NCI-H526 (cell line): ENCODE measurements around the gene IGFLR1.

Experiments used
- DNase-seq, 2 experiments: peaks; one replicate each; lab custom pipeline; 2025; lab: John Stamatoyannopoulos, UW

IGFLR1 gene

DNA sequence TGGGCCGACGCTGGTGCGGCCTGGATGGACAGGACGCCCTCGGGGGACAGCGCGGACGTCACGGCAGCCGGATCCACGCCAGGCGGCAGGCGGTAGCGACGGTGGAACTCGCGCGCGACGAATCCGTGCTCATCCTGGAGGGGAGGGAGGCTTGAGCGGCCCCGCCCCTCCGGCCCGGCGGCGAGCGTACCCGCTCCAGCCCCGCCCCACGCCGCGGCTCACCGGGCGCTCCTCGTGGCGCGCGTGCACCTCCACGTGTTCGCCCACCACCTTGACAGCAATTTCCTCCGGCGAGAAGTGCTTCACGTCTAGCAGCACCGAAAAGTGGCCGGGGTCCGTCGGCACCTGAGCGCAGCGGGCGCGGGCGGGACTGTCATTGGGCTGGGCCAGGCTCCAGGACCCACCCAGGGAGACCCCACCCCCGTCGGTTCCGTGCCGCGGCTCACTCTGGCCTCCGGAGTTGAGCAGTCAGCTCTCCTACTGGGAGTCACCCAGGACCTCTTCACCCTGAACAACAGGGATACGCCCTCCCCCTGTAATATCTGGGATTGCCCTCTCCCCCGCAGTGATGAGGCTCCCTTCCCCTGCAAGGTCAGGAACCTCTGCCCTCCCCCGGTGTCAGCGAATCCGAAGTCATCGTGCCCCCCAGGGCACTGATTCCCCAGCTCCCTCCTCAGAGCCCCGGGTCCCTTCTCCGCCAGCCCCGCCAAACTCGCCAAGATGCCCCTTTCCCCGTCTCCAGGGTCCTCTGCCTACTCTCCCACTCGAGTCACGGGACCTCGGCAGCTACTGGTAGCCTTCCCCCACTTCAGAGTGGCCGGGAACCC lies 13.5 kb upstream of the IGFLR1 start:
- DNase-seq, result no peak

DNA sequence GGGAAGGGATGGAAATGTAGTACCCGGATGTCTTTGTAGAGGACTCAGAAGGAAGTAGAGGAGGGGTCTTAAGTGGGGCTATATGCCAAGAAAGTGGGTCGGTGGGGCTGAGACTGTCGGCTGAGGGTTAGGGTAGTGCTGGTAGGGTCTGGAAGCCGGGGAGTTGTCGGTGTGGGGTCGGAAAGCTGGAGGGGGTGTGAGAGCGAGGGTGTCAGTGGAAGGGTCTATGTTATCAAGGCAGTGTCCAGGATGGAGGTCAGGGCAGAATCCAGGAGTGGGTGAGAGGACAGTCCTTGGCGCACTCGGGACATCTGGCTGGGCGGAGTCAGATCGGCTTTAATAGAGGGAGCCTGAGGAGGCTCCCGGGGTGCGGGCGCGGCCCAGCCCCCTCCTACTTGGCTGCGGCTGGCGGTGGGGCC lies 12.9 kb upstream of the IGFLR1 start:
- DNase-seq, result no peak

DNA sequence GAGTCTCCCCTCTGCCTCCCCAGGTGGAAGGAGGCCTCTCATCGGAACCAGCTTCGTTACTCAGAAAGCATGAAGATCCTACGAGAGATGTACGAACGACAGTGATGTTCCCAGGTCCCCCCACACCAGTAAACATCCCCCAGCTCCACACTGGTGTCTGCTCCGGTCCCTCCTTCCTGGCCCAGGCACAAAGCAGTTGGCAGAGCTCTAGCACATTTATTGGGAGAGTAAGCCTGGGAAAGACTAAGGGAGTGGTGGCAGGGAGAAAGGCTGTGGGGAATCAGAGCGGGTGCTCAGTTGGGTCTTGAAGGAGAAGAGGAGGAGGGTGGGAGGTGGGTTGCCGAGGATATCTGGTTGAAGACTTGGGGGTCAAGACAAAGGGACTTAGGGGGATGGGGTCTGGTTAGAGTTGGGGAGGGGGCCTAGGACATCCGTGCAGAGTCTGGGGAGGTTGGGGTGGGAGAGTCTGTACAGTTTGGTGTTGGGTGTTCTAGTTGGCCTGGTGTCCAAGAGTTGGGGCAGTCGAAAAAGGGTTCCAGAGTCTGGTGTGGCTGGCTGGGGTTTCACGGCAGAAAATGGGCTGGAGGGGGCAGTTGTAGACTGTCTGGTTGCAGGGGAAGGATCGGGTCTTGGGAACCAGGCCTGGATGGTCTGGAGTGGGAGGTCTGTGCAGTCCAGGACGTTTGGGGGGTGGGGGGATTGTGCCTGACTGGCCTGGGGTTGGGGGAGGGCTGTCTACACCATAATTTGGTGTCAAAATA lies 12.3 kb upstream of the IGFLR1 start:
- no peak for DNase-seq

DNA sequence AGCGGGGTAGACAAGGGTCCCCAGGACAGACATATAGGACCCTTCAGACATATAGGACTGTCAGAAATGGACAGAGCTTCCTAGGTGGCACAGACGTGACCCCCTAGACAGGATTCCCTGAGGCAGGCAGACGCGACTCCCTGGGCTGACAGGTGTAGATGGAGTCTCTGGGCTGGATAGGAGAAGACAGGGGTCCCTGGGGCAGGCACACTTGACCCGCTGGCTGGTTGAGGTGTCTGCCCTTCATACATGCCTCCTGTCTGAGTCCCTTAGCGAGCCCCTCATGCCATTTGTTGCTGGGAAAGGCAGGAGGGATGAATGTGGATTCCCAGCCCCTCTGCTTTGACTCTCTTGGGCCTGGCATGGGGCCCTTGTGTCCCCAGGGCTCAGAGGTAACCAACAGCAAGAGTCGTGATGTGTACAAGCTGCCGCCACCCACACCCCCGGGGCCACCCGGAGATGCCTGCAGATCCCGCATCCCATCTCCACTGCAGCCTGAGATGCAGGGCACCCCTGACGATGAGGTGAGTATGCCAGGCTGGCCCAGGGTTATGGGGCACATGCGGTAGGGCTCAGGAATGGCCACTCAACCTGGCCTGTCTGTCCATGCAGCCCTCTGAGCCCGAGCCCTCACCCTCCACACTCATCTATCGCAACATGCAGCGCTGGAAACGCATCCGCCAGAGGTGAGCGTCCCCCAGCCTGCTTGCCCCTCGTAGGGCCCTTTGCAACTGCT lies 11.6 kb upstream of the IGFLR1 start:
- DNase-seq, result no peak

DNA sequence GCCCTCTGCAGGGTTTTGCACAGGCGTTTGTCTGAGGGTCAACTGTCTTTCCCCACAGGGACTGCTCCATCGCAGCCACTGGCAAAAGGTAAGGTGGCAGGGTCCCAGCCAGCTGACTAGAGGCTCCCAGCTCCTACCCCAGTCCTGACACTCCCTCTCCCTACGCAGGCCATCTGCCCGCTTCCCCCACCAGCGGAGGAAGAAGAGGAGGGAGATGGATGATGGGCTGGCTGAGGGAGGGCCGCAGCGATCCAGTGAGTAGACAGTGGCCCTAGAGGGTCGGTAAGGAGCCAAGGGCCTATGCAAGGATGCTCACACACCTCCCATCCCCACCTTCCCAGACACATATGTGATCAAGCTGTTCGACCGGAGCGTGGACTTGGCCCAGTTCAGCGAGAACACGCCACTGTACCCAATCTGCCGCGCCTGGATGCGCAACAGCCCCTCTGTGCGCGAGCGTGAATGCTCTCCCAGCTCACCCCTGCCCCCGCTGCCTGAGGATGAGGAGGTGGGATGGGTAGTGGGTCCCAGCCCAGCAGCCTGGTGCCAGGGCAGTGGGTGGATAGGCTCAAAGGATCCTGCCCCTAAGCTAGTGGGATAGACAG lies 10.6 kb upstream of the IGFLR1 start:
- DNase-seq, result no peak

DNA sequence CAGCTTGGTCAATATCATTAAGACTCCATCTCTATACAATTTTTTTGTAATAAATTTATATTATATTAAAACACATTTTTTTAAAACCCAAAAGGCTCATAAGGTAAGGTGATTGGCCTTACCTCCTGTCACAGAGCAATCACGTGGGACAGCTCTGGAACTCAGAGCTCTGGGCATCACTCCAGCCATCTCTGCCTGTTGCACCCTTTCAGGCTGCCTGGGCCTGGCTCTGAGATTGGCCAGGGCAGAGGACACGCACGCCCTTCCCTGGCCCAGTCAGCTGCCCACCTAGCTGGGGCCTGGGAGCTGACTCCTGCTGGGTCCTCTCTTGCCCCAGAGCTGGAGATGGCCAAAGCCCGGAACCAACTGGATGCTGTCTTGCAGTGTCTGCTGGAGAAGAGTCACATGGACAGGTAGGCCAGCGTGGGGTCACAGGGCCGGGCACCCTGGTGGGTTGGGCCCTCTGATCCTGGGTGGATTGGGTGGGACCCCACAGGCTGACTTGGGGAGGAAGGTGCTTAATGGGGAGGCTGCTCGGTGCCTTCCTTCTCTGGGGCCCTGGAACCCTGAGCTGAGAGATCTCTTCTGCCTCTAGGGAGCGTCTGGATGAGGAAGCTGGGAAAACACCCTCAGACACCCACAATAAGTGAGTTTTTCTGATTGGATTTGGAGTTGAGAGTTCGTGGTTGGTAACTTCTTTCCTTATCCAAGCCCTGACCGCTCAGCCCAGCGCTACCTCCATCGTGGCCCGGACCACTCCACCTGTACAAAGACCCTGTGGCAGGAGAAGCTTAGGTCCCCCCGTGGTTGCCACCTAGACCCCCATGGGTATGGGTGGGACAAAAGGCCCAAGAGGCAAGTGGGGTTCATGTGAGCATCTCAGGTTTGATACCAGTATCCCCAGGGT lies 9.8 kb upstream of the IGFLR1 start:
- DNase-seq, result no peak

DNA sequence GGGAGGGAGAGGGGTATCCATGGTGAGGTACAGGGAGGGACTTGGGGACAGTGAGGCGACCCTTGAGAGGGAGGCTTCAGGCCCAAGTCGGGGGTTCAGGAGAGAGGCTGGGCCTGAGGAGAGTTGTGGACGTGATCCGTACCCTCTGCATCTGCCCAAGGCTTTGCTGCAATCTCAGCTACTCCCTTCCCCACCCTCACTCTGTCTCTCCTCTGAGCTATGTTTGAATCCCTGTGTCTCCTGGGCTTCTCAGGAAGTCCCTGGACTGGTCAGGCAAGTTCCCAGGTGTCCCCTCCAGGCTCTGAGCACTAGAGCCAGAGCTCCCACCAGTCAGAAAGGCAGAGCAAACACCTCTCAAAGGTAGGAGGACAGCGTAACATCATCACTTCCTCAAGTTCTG lies 7.9 kb upstream of the IGFLR1 start:
- DNase-seq, result no peak

DNA sequence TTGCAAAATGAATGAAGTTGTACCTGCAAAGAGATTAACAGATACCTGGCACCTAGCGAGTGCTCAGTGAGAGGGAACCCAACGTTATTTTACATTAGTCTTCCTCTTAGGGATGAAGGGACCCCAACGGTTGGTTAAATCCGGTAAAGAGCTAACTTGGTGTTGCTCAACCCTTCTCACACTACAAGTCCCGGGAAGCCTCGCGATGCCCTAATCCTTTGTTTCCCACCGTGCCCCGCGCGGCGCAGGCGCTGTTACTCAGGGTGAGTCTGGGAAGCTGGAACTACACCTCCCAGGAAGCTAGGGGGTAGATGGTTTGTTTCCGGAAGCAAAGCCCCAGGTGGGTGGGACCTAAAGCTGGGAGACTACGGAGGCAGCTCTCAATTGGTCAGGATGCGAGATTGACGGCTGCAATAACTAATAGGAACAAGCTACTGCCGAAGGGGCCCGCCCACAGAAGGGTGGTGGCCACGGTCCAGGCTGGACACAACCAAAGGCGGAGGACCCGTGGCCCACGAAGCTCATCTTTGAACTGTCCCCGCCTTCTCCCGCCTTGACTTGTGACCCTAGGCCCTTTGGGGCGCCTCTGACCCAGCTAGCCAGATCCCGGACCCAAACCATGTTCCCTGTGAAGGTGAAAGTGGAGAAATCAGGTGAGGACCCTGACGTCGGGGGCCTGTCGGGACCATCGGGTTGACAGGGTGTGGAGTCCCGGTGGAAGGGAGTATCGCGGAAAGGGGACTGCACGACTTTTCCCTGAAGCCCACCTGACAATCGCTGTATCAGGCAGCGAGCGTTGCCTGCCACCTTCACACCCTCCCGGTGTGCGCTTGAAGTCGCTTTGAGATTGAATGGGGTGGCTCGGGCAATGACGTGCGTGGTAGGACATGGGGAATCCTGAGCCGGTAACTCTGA lies 6.1 kb upstream of the IGFLR1 start, which contains the start of gene LIN37:
TSS of gene LIN37 (plus strand) at position 471 of the 915 bp plus-strand sequence. CDS start at position 620, 149 bp downstream.
- peak; percentile 100 for DNase-seq

DNA sequence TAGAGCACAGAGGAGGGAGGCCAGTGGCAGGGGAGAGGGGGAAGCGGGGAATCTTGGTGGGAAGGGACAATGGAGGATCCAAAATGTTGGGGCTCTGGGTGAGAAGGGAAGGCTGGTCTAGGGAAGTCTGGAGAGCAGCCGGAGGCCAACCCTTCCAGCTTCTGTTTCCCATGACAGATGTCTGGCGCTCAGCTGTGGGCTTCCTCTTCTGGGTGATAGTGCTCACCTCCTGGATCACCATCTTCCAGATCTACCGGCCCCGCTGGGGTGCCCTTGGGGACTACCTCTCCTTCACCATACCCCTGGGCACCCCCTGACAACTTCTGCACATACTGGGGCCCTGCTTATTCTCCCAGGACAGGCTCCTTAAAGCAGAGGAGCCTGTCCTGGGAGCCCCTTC lies 4.3 kb upstream of the IGFLR1 start:
- no peak for DNase-seq

DNA sequence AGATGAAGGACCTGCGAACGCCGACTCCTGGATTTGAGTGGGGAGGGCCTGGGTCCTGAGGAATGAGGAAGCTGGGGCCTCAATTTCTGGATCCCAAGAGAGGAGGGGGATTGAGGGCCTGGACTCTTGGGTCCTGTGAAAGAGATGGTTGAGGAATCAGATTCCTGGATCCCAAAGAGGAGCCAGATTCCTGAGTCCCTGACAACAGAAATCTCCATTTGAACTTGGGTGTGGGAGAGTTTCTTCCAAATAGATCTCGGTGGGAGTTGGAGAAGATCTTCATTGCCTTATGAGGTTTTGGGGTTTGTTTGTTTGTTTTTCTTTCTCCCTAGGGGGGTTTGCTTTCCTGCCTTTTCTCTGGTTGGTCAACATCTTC lies 3.8 kb upstream of the IGFLR1 start:
- no peak for DNase-seq

DNA sequence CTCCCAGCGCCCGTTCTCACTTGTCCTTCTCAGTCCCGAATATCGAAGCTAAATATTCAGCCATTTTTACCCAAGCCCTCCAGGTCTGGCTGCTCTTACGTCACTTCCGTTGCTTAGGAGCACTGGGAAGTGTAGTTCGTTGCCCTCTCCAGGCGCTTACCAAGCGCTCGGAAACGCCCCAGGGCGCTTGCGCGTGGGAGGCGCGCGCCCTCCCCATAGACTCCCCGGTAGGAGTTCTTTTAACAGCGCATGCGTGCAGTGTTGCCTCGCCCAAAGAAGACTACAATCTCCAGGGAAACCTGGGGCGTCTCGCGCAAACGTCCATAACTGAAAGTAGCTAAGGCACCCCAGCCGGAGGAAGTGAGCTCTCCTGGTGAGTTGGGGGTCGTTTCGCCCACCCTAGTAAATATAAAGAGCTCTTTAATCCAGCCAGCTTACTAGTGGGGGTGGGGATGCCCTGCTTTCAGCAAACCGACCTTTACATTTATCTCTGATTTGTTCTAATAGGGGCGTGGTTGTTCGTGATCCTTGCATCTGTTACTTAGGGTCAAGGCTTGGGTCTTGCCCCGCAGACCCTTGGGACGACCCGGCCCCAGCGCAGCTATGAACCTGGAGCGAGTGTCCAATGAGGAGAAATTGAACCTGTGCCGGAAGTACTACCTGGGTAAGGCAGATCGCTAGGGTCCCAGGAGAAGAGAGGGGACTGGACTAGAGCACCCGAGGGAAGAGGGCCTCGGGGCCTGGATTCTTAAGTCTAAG lies 3.3 kb upstream of the IGFLR1 start, which contains the start of the genes PSENEN and U2AF1L4:
TSS of gene PSENEN (plus strand) at position 324 of the 759 bp plus-strand sequence. CDS start at position 604, 280 bp downstream.
TSS of gene U2AF1L4 (minus strand) at position 91 of the 759 bp plus-strand sequence. CDS start at position 64, 27 bp downstream.
- peak; percentile 99 to 100 for DNase-seq

DNA sequence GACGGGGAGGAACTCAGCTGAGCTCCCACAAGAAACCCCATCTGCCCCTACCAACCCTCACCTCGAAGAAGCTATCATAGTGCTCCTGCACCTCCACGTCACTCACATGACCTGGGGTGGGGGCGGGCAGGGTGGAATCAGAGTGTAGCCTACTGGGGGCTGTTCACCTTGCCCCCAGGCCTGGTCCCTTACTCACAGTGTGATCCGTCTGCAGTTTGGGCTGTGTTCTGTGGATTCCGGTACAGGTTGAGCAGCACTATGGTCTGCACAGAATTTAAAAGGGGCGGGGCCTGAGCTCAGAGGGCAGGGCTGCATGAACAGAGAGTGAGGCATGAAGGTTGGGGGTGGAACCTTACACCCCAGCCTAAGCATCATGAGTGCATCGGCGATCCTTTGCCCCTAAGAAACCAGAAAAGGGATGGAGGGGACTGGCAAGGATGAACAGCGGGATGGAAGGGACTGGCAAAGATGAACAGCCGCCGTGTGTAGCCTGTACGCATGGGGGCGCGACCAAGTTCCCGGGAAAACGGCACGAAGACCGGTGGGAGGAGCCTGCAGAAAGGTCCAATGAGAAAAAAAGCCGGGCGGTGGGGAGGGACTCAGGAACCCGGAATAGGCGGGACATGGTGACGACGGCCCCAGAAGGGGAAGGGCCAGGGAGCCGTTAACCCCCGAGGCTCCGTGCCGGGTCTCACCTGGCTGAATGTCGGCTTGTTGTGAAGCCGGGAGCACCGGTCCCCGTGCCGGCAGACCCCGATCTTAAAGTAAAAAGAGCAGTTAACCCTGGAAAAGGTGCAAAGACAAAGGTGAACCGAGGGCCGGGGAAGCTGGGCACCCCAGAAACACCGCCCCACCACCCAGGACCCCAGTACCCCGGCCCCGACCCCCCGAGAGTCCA lies 2.4 kb upstream of the IGFLR1 start:
- peak; percentile 98 to 100 for DNase-seq

DNA sequence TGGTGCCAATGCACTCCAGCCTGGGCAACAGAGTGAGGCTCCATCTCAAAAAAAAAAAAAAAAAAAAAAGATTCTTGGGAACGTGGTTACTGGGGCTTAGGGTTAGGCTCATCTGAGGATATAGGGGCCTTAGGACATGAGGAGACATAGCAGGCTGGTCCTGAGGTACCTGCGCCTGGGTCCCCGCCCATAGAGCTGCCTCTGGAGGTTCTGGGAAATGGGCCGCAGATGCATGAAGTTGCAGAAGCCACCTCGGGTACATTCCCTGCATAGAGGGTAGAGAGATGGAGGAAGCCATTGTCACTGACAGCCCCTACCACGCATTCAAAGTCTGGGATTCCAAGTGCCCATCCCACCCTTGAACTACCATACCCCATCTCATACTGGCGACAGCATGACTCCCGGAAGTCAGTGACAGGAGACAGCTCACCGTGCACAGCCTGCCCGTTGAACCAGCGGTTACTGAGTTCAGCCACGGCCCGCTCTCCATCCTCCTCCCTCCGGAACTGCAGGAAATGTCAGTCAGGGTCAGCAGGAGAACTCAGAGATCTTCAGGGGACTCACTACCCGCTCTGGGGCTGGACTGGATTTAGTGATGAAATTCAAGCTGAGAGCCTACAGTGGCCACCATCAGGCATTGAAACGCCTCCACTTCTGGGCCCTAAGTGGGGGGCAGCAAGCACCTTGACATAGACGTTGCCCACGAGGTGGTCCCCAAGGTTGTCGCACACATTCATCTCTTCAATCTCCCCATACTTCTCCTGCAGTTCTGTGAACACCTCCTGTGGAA lies 1.6 kb upstream of the IGFLR1 start:
- DNase-seq, result no peak

DNA sequence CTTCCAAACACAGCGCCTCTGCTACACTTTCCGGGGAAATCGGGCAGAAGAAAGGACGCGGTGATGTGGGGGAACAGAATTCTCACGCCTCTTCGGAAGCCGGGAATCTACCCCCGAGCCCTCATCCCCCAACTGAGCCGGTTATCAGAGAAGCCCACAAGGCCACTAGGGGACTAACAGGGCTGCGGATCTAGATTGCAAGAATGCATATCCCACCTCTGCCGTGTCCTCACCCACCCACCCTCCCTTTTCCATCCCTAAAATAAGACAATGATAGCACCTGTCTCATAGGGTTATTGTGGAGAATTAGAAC lies 1.1 kb downstream of the IGFLR1 start:
- no peak for DNase-seq

DNA sequence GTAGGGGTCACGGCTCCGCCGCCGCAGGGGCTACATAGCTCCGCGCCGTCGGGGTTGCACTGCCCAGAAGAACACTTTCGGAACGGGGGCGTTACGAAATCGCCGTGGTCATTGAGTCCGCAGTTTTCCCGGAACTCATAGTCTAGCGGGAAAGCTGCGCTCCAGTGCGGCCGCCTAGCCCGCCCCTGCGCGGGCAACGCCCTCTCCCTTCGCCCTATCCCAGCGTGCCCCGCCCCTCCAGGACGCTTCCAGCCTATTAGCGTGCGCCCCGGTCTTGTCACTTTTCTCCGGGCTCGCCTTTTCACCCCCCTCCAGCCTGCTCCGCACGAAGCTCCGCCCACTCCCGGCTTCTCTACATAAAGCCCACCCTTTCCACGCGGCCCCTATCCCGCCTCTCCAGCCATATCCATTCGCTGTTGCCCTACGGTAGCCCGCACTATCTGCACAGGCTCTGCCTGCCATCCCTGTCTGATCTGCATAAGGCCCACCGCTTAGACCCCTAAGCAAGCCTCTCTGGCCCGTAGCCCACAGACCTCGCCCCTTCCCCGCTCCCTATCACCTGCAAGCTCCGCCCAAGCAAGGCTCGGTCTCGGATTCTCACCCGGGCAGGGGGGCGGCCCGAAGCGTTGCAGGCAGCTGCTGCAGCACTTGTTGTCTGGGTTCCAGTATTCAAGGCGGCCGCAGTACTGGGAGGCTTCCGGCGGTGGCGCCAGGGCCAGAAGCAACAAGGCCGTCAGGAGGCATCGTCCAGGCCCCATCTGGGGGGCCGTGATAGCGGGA lies 1.6 kb downstream of the IGFLR1 start:
- peak; percentile 99 to 100 for DNase-seq

DNA sequence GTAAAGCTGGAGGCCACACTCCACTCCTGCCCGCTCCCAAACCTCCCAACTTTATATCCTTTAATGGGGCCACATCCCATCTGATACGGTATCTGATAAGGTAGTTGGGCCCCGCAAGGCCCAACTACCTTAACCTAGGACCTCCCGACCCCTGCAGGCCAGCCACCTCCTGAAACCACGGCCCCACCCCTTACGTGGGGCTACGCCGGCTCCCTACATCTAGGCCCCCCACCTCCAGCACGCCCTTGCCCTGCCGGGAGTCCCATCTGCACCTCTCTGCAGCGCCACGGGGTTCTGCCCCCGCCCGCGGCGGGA lies 2.2 kb downstream of the IGFLR1 start:
- DNase-seq, result no peak
